Measurements from ENCODE around the gene ARMC12. TPM values are rescaled to one million over a fixed set of nuclear protein-coding genes. Genes with fewer than 3 reads are reported as not detected.

Gene ARMC12
- polyA plus RNA-seq, 1 of the 3 experiments (the other 2 are of a cell fraction), result 1.6 TPM

GRCh38 chr6:35751594-35751993 is 14.8 kb downstream of the ARMC12 start:
- no peak overlapping the region for H3K4me2 ChIP-seq
- TF ChIP-seq POLR2AphosphoS5 (IDR thresholded peaks at IDR 0.05; ENCODE audit: low read depth, low read length) (no peak), PBX3 (IDR thresholded peaks at IDR 0.05) (no peak), FOXM1 (IDR thresholded peaks at IDR 0.05; ENCODE audit: low read depth) (no peak), FOXJ3 (CRISPR knock-in tag; IDR thresholded peaks at IDR 0.05) (no peak), SMC3 (IDR thresholded peaks at IDR 0.05; ENCODE audit: low read depth, low read length) (no peak)
- H3K4me3 ChIP-seq (ENCODE audit: low read depth in 2 of 2, low read length in 1 of 2), result no peak overlapping the region
- WGBS (ENCODE audit: low lambda C conversion rate), result 53% methylated on average over 4 of the region's 4 CpGs
- no peaks in the 10 kb centered on the region for H3K9me2 ChIP-seq
- no peak overlapping the region for H3K9ac ChIP-seq
- ChIA-PET POLR2A (no interaction called here), CTCF (interaction anchor here (1.9 kb wide), 1 partner anchor 14 kb away, joined by 5 read pairs; no protein-coding TSS in a partner anchor)
- no peak overlapping the region for H3K27ac ChIP-seq (ENCODE audit: low read depth in 2 of 2, low read length in 1 of 2)
- H3K79me2 ChIP-seq (ENCODE audit: insufficient read depth), result no peaks in the 10 kb centered on the region
- H3F3A ChIP-seq (replicated peaks; ENCODE audit: insufficient read depth), result no peaks in the 10 kb centered on the region
- H3K36me3 ChIP-seq (replicated peaks in 1 of 2; ENCODE audit: control insufficient read depth in 1 of 2, insufficient read depth in 2 of 2, low read length in 1 of 2), result no peaks in the 10 kb centered on the region
- H3K9me3 ChIP-seq, result 0 out of 2 replicates have a peak, but pooled peaks cover 4% of the 10 kb centered on the region
- H4K20me1 ChIP-seq (ENCODE audit: insufficient read depth), result no peaks in the 10 kb centered on the region
- no peaks in the 10 kb centered on the region; the same call in 1 of the 2 replicates for H3K27me3 ChIP-seq (ENCODE audit: insufficient read depth)
- H3K4me1 ChIP-seq (ENCODE audit: control insufficient read depth in 1 of 2, insufficient read depth in 2 of 2, low read depth in 1 of 2, low read length in 1 of 2), result no peaks in the 10 kb centered on the region
- no peak for DNase-seq
- no peak overlapping the region for H2AFZ ChIP-seq (ENCODE audit: low read depth)

- ChIA-PET CTCF (interaction anchor here (1.3 to 3.3 kb wide), 2 partner anchors 13 to 16 kb away, joined by 4 to 13 read pairs; partner anchors contain the start of gene ARMC12), POLR2A (no interaction called here)
- H3K9me2 ChIP-seq, result no peaks in the 10 kb centered on the region
- H3K9me3 ChIP-seq, result 0 out of 2 replicates have a peak, but pooled peaks cover 4% of the 10 kb centered on the region
- H2AFZ ChIP-seq (ENCODE audit: low read depth), result no peak overlapping the region
- no peaks in the 10 kb centered on the region for H3F3A ChIP-seq (replicated peaks; ENCODE audit: insufficient read depth)
- no peak for DNase-seq
- H3K36me3 ChIP-seq (replicated peaks in 1 of 2; ENCODE audit: control insufficient read depth in 1 of 2, insufficient read depth in 2 of 2, low read length in 1 of 2), result no peaks in the 10 kb centered on the region
- H3K4me2 ChIP-seq, result no peak overlapping the region
- H3K27ac ChIP-seq (ENCODE audit: low read depth in 2 of 2, low read length in 1 of 2), result no peak overlapping the region
- no peaks in the 10 kb centered on the region for H4K20me1 ChIP-seq (ENCODE audit: insufficient read depth)
- 68% methylated on average over 4 of the region's 4 CpGs for WGBS (ENCODE audit: low lambda C conversion rate)
- TF ChIP-seq RXRA (IDR thresholded peaks at IDR 0.05; ENCODE audit: borderline replicate concordance, low read depth), result no peak
- TF ChIP-seq RFX5 (IDR thresholded peaks at IDR 0.05; ENCODE audit: low read length), result no peak
- TF ChIP-seq NFIC (IDR thresholded peaks at IDR 0.05; ENCODE audit: borderline replicate concordance), result no peak
- no peak for TF ChIP-seq MAX (IDR thresholded peaks at IDR 0.05; ENCODE audit: low read depth)
- TF ChIP-seq EP300 (IDR thresholded peaks at IDR 0.05; ENCODE audit: borderline replicate concordance in 1 of 2, low read depth in 1 of 2, low read length in 1 of 2), result no peak
- no peak for TF ChIP-seq ELF1 (IDR thresholded peaks at IDR 0.05)
- no peak for TF ChIP-seq CHD2 (IDR thresholded peaks at IDR 0.05; ENCODE audit: low read length, partially characterized antibody)
- TF ChIP-seq NRF1 (IDR thresholded peaks at IDR 0.05; ENCODE audit: low read depth, low read length), result no peak
- TF ChIP-seq SMC3 (IDR thresholded peaks at IDR 0.05; ENCODE audit: low read depth, low read length), result no peak
- no peak for TF ChIP-seq YY1 (IDR thresholded peaks at IDR 0.05; ENCODE audit: low read depth)
- no peak for TF ChIP-seq TEAD4 (IDR thresholded peaks at IDR 0.05; ENCODE audit: borderline replicate concordance, insufficient read depth)
- no peak for TF ChIP-seq MXI1 (IDR thresholded peaks at IDR 0.05; ENCODE audit: low read depth, low read length)
- no peak for TF ChIP-seq PBX3 (IDR thresholded peaks at IDR 0.05)
- no peak for TF ChIP-seq SIN3A (IDR thresholded peaks at IDR 0.05; ENCODE audit: borderline replicate concordance, low read depth, low read length)
- no peak for TF ChIP-seq RCOR1 (IDR thresholded peaks at IDR 0.05; ENCODE audit: low read length)
- TF ChIP-seq EZH2phosphoT487 (IDR thresholded peaks at IDR 0.05; ENCODE audit: borderline replicate concordance, low read depth), result no peak
- H3K4me3 ChIP-seq (ENCODE audit: low read depth in 2 of 2, low read length in 1 of 2), result no peak overlapping the region
- no peaks in the 10 kb centered on the region for H3K4me1 ChIP-seq (ENCODE audit: control insufficient read depth in 1 of 2, insufficient read depth in 2 of 2, low read depth in 1 of 2, low read length in 1 of 2)
- H3K9ac ChIP-seq, result no peak overlapping the region
- H3K27me3 ChIP-seq (ENCODE audit: insufficient read depth), result no peaks in the 10 kb centered on the region; the same call in 1 of the 2 replicates
- no peaks in the 10 kb centered on the region for H3K79me2 ChIP-seq (ENCODE audit: insufficient read depth)
Measured at GRCh38 chr6:35752330-35752729, 15.5 kb downstream of the ARMC12 start.
